Urinary bladder (tissue), 4 donors: Measurements from ENCODE around the gene DCUN1D3. TPM values are rescaled to one million over a fixed set of nuclear protein-coding genes. Genes with fewer than 3 reads are reported as not detected.
"Not testable (repeated sequence)": the region's sequence is repeated elsewhere in the genome, so short reads cannot be mapped to it uniquely, and the experiment has no call there.

Experiments
- DNase-seq: peaks from one replicate; pipeline ENCODE4 v3.0.0-alpha.2; 2015; ENCODE audit errors: extremely low spot score
- H3K27ac ChIP-seq: one replicate; pipeline ENCODE4 v1.5.1; 2013; ENCODE audit warnings: low read depth, mild to moderate bottlenecking, moderate library complexity
- H3K36me3 ChIP-seq: one replicate; pipeline ENCODE4 v1.6.1; 2013; ENCODE audit warnings: mild to moderate bottlenecking, moderate library complexity; ENCODE audit not compliant: insufficient read depth
- H3K4me1 ChIP-seq: one replicate; pipeline ENCODE4 v1.6.1; 2013; ENCODE audit warnings: mild to moderate bottlenecking, moderate library complexity; ENCODE audit not compliant: insufficient read depth
- H3K4me3 ChIP-seq: one replicate; pipeline ENCODE4 v1.5.1; 2013; ENCODE audit warnings: low read depth, low read length
- WGBS: extraction: QIAGEN DNeasy Blood & Tissue Kit; methylation state at CpG from one replicate; pipeline ENCODE4 v1.1.7; 2013; 5-methylcytosine and 5-hydroxymethylcytosine counted together
- polyA plus RNA-seq: library from polyadenylated mRNA; stranded (reverse); fragments of 200-250 nt; gene quantifications from one replicate; pipeline ENCODE4 v1.2.3, GENCODE V29; 2013
- total RNA-seq: library from RNA; depleted of rRNA; stranded (reverse); fragments of >200 nt; gene quantifications from one replicate; pipeline ENCODE4 v1.2.3, GENCODE V29; 2014
- donor health status: healthy with polysubstance abuse.
- donor health status: healthy.

The DCUN1D3 gene
- total and polyA plus RNA-seq, 2 donors: 6.8 to 13.0 TPM

DNA sequence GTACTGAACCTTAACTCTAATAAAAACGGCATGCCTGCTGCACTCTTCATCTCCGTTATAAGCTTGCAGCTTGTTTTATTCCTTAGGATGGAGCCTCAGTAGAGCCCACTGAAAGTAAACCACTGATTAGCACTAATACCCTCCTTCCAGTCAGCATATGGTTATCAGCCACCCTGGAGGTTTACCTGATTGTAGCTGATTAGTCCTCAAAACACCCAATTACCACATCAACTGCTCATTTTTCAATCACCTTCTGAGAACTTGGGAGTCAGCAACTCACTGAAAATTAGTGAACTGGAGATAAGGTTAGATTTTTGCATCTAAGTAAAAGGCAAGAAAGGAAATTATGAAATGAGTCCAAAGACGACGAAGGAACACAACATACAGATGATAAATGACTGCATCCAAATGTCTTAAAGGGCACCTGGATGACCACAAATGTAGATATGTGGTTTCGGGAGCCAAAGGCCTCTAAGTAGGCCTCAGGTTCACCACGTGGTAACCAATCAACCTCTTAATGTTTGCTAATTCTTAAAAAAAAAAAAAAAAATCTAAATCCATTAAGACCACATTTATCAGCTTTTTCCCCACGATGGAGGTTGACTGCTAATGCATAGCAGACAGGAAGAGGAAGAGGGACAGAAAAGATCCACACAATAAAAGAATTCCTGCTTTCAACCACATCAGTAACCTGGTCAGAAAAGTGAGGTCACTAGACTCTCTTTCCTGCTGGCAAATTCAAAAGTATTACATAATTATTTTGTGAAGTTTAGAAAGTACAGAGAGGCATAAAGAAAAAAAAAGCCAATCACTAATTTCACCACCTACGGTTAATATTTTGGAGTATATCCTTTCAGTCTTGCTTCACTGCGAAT, 28.0 kb downstream of the DCUN1D3 start:
- Histone ChIP-seq H3K36me3 (no peaks in the 10 kb centered on the region), H3K4me3 (no peak overlapping the region), H3K27ac (no peak overlapping the region), H3K4me1 (peaks cover 5% of the 10 kb centered on the region)
- no peak for DNase-seq
- 62% methylated on average over 9 of the region's 9 CpGs for WGBS

- Histone ChIP-seq H3K27ac (no peak overlapping the region), H3K4me1 (peaks cover 7% of the 10 kb centered on the region), H3K36me3 (no peaks in the 10 kb centered on the region), H3K4me3 (no peak overlapping the region)
- DNase-seq: no peak
- WGBS: 70% methylated on average over 2 of the region's 2 CpGs
Observed at GRCh38 chr16:20871258-20871657, 28.9 kb downstream of the DCUN1D3 start.

DNA sequence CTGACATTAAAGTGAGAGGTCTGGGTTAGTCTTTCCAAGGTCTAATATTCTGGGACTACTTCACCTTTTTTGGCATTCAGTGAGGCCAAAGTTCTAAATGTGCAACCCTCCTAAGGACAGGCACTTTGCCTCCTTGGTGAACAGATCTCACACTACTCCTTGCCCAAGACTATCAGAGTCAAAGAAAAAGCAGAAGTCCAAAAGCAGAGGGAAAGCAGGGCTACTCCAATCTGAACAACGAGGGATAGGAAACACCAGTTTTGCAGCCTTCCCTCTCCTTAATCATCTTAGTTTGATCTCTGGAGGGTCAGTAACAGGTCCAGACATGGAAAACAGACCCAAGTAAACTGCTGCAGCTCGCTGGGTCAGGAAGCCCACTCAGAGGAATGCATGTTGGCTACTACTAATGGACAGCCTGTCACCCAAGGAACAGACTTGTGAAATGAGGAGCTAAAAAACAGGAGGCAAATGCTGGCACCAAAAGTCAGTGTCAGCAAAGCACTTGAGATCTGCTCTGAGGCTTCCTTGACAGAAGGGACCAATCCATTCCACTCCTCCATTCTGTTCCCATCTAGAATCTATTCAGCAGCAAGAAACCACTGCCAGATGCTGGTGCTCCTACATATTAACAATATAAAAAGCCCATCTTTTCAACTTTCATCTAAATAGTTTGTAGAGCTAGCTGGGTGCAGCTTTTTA, 29.9 kb downstream of the DCUN1D3 start:
- Histone ChIP-seq H3K4me3 (no peak overlapping the region), H3K36me3 (no peaks in the 10 kb centered on the region), H3K4me1 (peaks cover 9% of the 10 kb centered on the region), H3K27ac (no peak overlapping the region)
- DNase-seq: no peak
- 72% methylated on average over 2 of the region's 2 CpGs for WGBS

GRCh38 chr16:20868890-20869289, 31.3 kb downstream of the DCUN1D3 start:
- H3K27ac ChIP-seq: no peak overlapping the region
- 10% methylated on average over 3 of the region's 3 CpGs for WGBS
- H3K4me1 ChIP-seq: peaks cover 5% of the 10 kb centered on the region
- no peak for DNase-seq
- no peaks in the 10 kb centered on the region for H3K36me3 ChIP-seq
- H3K4me3 ChIP-seq: no peak overlapping the region

DNA sequence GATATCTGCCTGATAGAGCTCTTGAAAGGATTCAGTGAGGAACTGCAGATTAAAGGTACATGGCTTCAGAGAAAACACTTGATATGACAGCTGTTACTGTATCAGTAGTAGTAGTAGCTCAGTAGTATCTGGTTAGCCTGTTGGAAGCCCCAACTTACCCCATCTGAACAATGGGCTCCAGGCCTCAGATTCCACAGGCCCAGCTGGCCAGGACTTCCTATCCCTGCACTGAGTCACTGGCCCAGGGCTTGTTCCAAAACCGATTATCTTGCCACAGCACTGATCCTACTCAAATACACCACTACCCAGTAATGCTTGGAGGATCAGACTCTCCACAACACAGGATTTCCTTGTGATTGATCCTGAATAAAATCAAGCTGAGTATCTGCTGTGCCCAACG, 32.6 kb downstream of the DCUN1D3 start:
- Histone ChIP-seq H3K4me1 (peaks cover 5% of the 10 kb centered on the region), H3K27ac (no peak overlapping the region), H3K36me3 (no peaks in the 10 kb centered on the region), H3K4me3 (no peak overlapping the region)
- no peak for DNase-seq
- WGBS: 69% methylated on average over 2 of the region's 2 CpGs

DNA sequence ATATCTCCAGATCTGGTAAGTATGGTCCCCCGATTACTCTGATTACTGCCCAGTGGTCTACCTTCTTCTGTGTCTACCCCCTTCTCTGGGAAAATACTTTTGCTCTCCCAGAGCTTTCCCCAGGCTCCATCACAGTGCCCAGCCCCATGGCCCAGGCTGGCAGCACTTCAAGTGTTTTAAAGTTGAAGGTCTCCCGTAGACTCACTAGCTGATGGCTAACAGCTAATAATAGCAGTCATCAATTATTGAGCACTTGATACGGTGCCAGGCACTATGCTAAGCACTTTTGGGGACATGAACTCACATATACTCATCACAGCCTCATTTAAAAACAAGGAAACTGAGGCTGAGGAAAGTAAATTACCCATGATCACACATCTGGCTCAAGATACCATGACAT, 33.4 kb downstream of the DCUN1D3 start:
- WGBS: 72% methylated on average over 3 of the region's 3 CpGs
- no peak for DNase-seq
- no peaks in the 10 kb centered on the region for H3K36me3 ChIP-seq
- H3K4me3 ChIP-seq: no peak overlapping the region
- H3K27ac ChIP-seq: peak overlapping the region; percentile 13
- H3K4me1 ChIP-seq: peaks cover 5% of the 10 kb centered on the region

DNA sequence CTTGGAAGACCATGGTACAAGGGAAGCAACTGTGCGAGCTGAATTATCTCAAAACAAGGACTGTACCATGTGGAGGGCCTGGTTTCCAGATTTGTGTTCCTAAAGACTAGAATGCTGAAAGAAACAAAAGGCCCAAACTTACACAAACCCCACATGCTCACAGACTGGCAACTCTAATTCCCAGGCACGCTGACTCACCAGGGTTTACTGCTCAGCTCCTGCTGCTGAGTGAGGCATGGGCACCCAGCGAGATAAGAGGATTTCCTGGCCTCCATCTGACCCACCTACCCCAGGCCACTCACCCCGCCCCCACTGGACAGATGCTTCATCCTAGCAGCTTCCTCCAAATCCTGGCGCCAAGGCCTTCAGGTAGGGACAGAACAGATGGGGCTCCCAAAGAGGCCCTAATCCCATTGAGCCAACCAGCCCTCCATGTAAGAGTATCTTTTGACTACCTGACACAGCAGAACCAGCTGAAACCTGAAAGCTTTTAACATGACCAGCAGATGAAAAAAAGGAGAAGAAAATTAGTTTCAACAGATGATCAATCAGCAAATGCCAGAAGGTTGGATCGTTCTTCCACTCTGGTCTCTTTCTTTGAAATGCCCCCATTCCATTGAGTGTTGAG, 33.9 kb downstream of the DCUN1D3 start:
- Histone ChIP-seq H3K36me3 (no peaks in the 10 kb centered on the region), H3K4me1 (peaks cover 5% of the 10 kb centered on the region), H3K27ac (peak overlapping the region; percentile 55), H3K4me3 (no peak overlapping the region)
- WGBS: 57% methylated on average over 6 of the region's 6 CpGs
- no peak for DNase-seq

GRCh38 chr16:20865420-20866131, 34.6 kb downstream of the DCUN1D3 start:
- DNase-seq: peak; percentile 29
- H3K4me1 ChIP-seq: peaks cover 5% of the 10 kb centered on the region
- peak overlapping the region; percentile 68 for H3K27ac ChIP-seq
- WGBS: 50% methylated on average over 6 of the region's 6 CpGs
- no peak overlapping the region for H3K4me3 ChIP-seq
- no peaks in the 10 kb centered on the region for H3K36me3 ChIP-seq

GRCh38 chr16:20864376-20864775, 35.8 kb downstream of the DCUN1D3 start:
- WGBS: 91% methylated on average over 6 of the region's 6 CpGs
- not testable (repeated sequence) for H3K27ac ChIP-seq, DNase-seq, H3K4me1 ChIP-seq, H3K36me3 ChIP-seq, H3K4me3 ChIP-seq

DNA sequence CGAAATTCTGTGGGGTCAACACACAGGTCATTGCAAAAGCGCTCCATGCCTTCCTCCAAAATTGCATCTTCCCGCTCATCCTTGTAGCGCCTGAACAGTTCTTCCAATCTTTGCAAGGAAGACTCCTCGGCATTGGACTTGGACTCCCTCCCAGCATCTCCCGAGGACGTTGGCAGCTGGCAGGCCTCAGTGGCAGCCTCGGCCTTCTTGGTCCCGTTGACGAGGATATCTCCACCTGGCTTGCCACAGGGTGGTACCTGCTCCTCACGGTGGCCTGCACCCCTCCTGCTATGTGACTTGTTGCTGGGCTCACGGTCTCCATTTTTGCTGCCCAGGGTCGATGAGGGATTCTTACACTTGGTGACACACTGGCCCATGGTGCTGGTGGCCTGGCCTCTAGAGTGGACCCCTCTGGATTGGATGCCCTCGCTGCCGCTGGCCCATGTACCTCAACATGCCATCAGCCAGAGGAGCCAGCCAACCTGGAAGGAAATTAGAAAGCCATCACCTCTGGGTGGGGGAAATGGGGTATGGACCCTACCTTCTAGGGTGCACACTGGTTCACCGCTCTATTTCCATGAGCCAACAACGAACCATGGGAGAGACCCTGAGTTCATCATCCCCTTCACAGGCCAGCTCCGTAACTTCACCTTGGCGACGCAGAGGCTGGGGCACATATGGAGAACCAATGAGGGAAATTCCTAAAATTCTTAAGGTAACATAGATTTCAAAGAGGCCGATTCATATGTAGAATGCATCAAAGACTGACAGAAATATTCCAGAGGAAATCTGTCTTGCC, 37.8 kb downstream of the DCUN1D3 start:
- no peak for DNase-seq

DNA sequence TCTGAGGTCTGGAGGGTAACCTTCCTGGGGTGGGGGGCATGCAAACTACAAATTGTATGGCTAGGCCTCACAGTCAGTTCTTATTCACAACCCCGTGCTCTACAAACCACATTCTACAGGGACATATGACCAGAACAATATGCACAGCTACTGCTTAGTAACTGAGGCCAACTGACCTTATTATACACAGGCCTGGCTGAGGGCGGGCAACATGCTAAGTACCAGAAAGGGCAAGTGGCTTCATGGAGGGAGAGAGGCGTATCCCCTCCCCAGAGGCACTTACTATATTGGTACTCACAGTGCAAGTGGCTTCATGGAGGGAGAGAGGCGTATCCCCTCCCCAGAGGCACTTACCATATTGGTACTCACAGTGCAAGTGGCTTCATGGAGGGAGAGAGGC, 39.2 kb downstream of the DCUN1D3 start:
- H3K27ac ChIP-seq: not testable (repeated sequence)

More for the DNA sequence above, 37.8 kb downstream of the DCUN1D3 start:
- H3K36me3 ChIP-seq: no peaks in the 10 kb centered on the region
- H3K27ac ChIP-seq: no peak overlapping the region
- peaks cover 3% of the 10 kb centered on the region for H3K4me1 ChIP-seq
- WGBS: 96% methylated on average over 21 of the region's 21 CpGs
- no peak overlapping the region for H3K4me3 ChIP-seq

DNA sequence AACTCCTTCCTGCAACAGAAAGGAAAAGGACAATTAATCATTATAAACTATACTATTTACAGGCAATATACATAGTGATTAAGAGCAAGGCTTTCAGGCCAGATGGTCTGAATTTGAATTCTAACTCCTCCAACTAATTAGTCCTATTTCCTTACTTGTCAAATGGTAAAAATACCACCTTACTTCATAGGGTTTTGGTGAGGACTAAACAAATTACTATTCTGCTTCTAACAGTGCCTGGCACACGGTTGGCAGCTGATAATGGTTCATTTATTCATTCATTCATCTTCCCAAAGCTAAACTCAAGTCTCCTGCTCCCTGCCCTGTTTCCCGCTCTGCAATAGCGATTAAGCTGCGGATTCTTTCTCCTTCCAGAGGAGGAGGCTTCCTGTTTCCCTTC, 39.8 kb downstream of the DCUN1D3 start:
- Histone ChIP-seq H3K4me3 (no peak overlapping the region), H3K4me1 (no peaks in the 10 kb centered on the region), H3K36me3 (no peaks in the 10 kb centered on the region), H3K27ac (no peak overlapping the region)
- 78% methylated on average over 4 of the region's 4 CpGs for WGBS
- DNase-seq: no peak

More for the DNA sequence above, 39.2 kb downstream of the DCUN1D3 start:
- not testable (repeated sequence) for H3K4me3 ChIP-seq, H3K36me3 ChIP-seq, DNase-seq, H3K4me1 ChIP-seq
- WGBS: 83% methylated on average over 4 of the region's 4 CpGs

DNA sequence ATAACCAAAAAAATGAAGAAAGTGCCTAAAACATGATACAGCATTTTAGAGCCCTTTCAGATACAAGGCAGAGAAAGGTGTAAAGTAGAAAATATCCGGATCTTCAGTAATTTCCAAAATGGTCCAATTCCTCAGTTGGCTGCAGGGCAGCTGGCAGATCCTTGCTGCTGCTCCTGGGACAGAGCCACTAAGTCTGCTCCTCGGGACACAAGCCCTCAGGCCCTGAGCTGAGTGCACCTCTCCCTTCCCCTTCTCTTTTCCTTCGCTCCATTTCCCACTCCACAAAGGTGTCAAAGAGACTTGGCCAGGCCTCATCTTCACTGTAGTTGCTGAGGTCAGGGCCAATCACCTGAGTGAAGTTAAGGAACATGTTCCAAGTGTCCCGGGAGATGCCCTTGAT, 40.5 kb downstream of the DCUN1D3 start:
- 70% methylated on average over 4 of the region's 4 CpGs for WGBS
- H3K27ac ChIP-seq: no peak overlapping the region
- H3K4me1 ChIP-seq: no peaks in the 10 kb centered on the region
- no peaks in the 10 kb centered on the region for H3K36me3 ChIP-seq
- H3K4me3 ChIP-seq: no peak overlapping the region
- no peak for DNase-seq
